Osteocyte (in vitro differentiated cells): ENCODE results near the gene ATG10. TPM values are rescaled to one million over a fixed set of nuclear protein-coding genes. Genes with fewer than 3 reads are reported as not detected.
A peak's percentile ranks its signal among the peaks of the same experiment; 100 is the strongest.

Experiments
- DNase-seq: peaks from one replicate; pipeline ENCODE4 v3.0.0; 2021; ENCODE audit warnings: mixed read lengths; ENCODE audit not compliant: unreplicated experiment; ENCODE audit errors: extremely low spot score
- H3K27ac Mint-ChIP-seq: one replicate; pipeline ENCODE4 v1.8.0; 2021; ENCODE audit warnings: mild to moderate bottlenecking, mixed read lengths; ENCODE audit not compliant: unreplicated experiment
- H3K27me3 Mint-ChIP-seq: one replicate; pipeline ENCODE4 v1.8.0; 2021; ENCODE audit warnings: mixed read lengths; ENCODE audit not compliant: unreplicated experiment
- H3K36me3 Mint-ChIP-seq: one replicate; pipeline ENCODE4 v1.8.0; 2021; ENCODE audit warnings: mixed read lengths; ENCODE audit not compliant: unreplicated experiment
- H3K4me1 Mint-ChIP-seq: one replicate; pipeline ENCODE4 v1.8.0; 2021; ENCODE audit warnings: mixed read lengths; ENCODE audit not compliant: unreplicated experiment
- H3K4me3 Mint-ChIP-seq: one replicate; pipeline ENCODE4 v1.8.0; 2021; ENCODE audit warnings: mild to moderate bottlenecking, moderate library complexity, mixed read lengths; ENCODE audit not compliant: unreplicated experiment
- H3K9me3 Mint-ChIP-seq: one replicate; pipeline ENCODE4 v1.8.0; 2021; ENCODE audit warnings: mixed read lengths; ENCODE audit not compliant: unreplicated experiment
- CTCF ChIP-seq: fragments of 200-600 bp; sonication (generic); IDR thresholded peaks from 2 replicates; pipeline ENCODE4 v1.5.0; 2021; ENCODE audit warnings: antibody characterized with exemption, mild to moderate bottlenecking, moderate library complexity
- total RNA-seq: library from RNA; stranded (reverse); gene quantifications from 2 replicates; pipeline ENCODE4 v1.2.1, GENCODE V29; 2021

ATG10 gene
- total RNA-seq, 1 donor from 2014 or later = 8.3 TPM

- no peaks in the 10 kb centered on the region for H3K36me3 Mint-ChIP-seq
- no peaks in the 10 kb centered on the region for H3K9me3 Mint-ChIP-seq
- DNase-seq = no peak
- no peaks in the 10 kb centered on the region for H3K27me3 Mint-ChIP-seq
- no peak for TF ChIP-seq CTCF
- H3K4me3 Mint-ChIP-seq = no peak overlapping the region
- no peak overlapping the region for H3K27ac Mint-ChIP-seq
- peaks cover 8% of the 10 kb centered on the region for H3K4me1 Mint-ChIP-seq
These were observed 246.7 kb downstream of the ATG10 start for GRCh38 chr5:82218374-82219156.

- no peaks in the 10 kb centered on the region for H3K9me3 Mint-ChIP-seq
These were observed 249.2 kb downstream of the ATG10 start for GRCh38 chr5:82221020-82221419.

DNA sequence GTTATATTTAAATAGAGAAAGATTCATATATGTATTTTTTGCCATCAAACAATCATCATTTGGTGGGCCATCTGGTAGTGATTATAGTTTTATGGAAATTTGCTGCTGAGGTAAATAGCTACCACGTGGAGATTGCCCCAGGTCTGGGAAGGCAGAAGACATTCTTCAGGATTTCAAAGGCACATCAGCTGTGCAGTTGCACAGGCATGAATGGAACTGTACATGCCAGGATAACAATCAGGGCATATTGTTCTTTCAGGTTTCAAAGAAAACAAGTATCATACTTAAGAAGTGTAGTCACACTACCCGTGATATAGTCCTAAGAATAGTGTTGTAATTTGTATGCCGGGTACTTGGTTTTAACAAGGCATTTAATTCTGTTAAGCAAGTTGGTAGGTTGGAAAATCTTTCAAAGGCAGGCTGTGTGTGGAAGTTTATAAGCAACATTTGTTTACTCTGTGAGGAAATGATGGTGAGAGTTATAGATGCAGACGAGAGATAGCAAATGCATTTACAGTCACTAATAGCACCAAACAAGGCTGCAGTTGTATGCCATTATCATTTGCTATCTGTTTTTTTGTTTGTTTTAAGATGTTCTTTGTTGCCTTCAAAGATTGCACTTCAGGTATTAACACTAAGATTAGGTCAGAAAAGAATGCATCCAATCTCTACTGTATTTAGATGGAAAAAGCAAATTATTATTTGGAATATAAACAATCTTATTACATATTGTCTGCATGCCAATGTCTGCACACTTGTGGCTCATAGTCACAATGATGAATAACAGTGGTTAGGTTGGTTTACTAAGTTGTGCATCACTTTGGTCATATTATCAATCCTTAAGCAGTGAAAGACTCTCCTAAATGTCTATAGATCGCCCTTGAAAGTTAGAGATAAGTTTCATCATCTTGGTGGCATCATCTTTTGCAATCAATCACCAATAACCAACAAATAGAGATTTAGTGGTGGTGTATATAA, 251.1 kb downstream of the ATG10 start:
- H3K4me3 Mint-ChIP-seq = no peak overlapping the region
- H3K36me3 Mint-ChIP-seq = no peaks in the 10 kb centered on the region
- H3K9me3 Mint-ChIP-seq = no peaks in the 10 kb centered on the region
- peaks cover 14% of the 10 kb centered on the region for H3K4me1 Mint-ChIP-seq
- TF ChIP-seq CTCF = no peak
- no peak overlapping the region for H3K27ac Mint-ChIP-seq
- DNase-seq = no peak
- H3K27me3 Mint-ChIP-seq = no peaks in the 10 kb centered on the region

More at GRCh38 chr5:82221020-82221419, 249.2 kb downstream of the ATG10 start:
- H3K4me3 Mint-ChIP-seq = no peak overlapping the region
- H3K36me3 Mint-ChIP-seq = no peaks in the 10 kb centered on the region
- no peak overlapping the region for H3K27ac Mint-ChIP-seq
- DNase-seq = no peak
- no peak for TF ChIP-seq CTCF
- H3K4me1 Mint-ChIP-seq = peaks cover 14% of the 10 kb centered on the region
- no peaks in the 10 kb centered on the region for H3K27me3 Mint-ChIP-seq

- Mint-ChIP-seq H3K27me3 (no peaks in the 10 kb centered on the region), H3K4me3 (no peak overlapping the region), H3K9me3 (no peaks in the 10 kb centered on the region), H3K36me3 (no peaks in the 10 kb centered on the region), H3K4me1 (peaks cover 12% of the 10 kb centered on the region), H3K27ac (no peak overlapping the region)
- DNase-seq = no peak
- peak; percentile 83 for TF ChIP-seq CTCF
These were observed 253.8 kb downstream of the ATG10 start for GRCh38 chr5:82225525-82226172.
